Osteoblast (primary cell): ENCODE data around the gene MC1R. TPM values are rescaled to one million over a fixed set of nuclear protein-coding genes. Genes with fewer than 3 reads are reported as not detected.
A peak's percentile ranks its signal among the peaks of the same experiment; 100 is the strongest.

ENCODE experiments used
- DNase-seq: peaks from one replicate; pipeline ENCODE4 v3.0.0; 2011; ENCODE audit warnings: low spot score, mixed read lengths; ENCODE audit not compliant: insufficient read length; ENCODE audit errors: missing footprints
- H2AFZ ChIP-seq: 2 replicates; pipeline ENCODE4 v1.6.0; 2011; ENCODE audit warnings: mild to moderate bottlenecking, low read length
- H3K27ac ChIP-seq: 2 replicates; pipeline ENCODE4 v1.5.1; 2011; ENCODE audit warnings: mild to moderate bottlenecking, low read depth, low read length, moderate library complexity
- H3K27me3 ChIP-seq: 2 replicates; pipeline ENCODE4 v1.6.0; 2012; ENCODE audit warnings: mild to moderate bottlenecking, control low read depth, inconsistent platforms, low read length, moderate library complexity; ENCODE audit not compliant: insufficient read depth
- H3K36me3 ChIP-seq: 2 replicates; pipeline ENCODE4 v1.5.1; 2011; ENCODE audit warnings: mild to moderate bottlenecking, low read length, control low read depth, moderate library complexity; ENCODE audit not compliant: insufficient read depth
- H3K4me1 ChIP-seq: 2 replicates; pipeline ENCODE4 v1.5.1; 2011; ENCODE audit warnings: mild to moderate bottlenecking, low read length, control low read depth, moderate library complexity; ENCODE audit not compliant: insufficient read depth
- H3K4me2 ChIP-seq: 2 replicates; pipeline ENCODE4 v1.6.0; 2011; ENCODE audit warnings: mild to moderate bottlenecking, low read length; ENCODE audit not compliant: insufficient read depth
- H3K4me3 ChIP-seq: fragments of 200-600 bp; sonication (generic); 3 replicates; pipeline ENCODE4 v1.5.1; 2012; ENCODE audit warnings: mild to moderate bottlenecking, low read length, inconsistent platforms; ENCODE audit not compliant: insufficient read depth
- H3K79me2 ChIP-seq: 2 replicates; pipeline ENCODE4 v1.6.0; 2012; ENCODE audit warnings: mild to moderate bottlenecking, low read length, control low read depth, inconsistent platforms; ENCODE audit not compliant: insufficient read depth
- H3K9me3 ChIP-seq: 2 replicates; pipeline ENCODE4 v1.5.1; 2011; ENCODE audit warnings: low read depth, low read length, control low read depth
- H4K20me1 ChIP-seq: 2 replicates; pipeline ENCODE4 v1.6.0; 2012; ENCODE audit warnings: mild to moderate bottlenecking, low read length, control low read depth; ENCODE audit not compliant: insufficient read depth
- CTCF ChIP-seq: IDR thresholded peaks from 2 replicates; pipeline ENCODE4 v1.5.1; 2011; ENCODE audit warnings: mild to moderate bottlenecking, low read depth, low read length, moderate library complexity; ENCODE audit errors: extremely low read depth
- total RNA-seq: library from RNA; depleted of rRNA; stranded (reverse); fragments of >200 nt; gene quantifications from 2 replicates; pipeline ENCODE4 v1.2.3, GENCODE V29; 2012

MC1R gene
- total RNA-seq, 1 donor, result 5.1 TPM

- Histone ChIP-seq H4K20me1 (no peaks in the 10 kb centered on the region), H3K27ac (peak overlapping the region; percentile 61), H3K9me3 (no peaks in the 10 kb centered on the region), H3K4me1 (peaks cover 48% of the 10 kb centered on the region), H3K4me3 (peak overlapping the region; percentile 72), H2AFZ (peak overlapping the region; percentile 69), H3K4me2 (peak overlapping the region; percentile 89), H3K79me2 (peaks cover 14% of the 10 kb centered on the region), H3K36me3 (peaks cover under 1% of the 10 kb centered on the region), H3K27me3 (no peaks in the 10 kb centered on the region)
- no peak for TF ChIP-seq CTCF
- DNase-seq, result peak; percentile 95
Measured at GRCh38 chr16:89917773-89918452, 749 bp upstream of the MC1R start.

GRCh38 chr16:89919535-89920406 lies 1.1 kb downstream of the MC1R start:
- Histone ChIP-seq H3K4me2 (peak overlapping the region; percentile 98), H2AFZ (no peak overlapping the region), H3K79me2 (peaks cover 30% of the 10 kb centered on the region), H3K36me3 (no peaks in the 10 kb centered on the region), H3K9me3 (no peaks in the 10 kb centered on the region), H3K27ac (peak overlapping the region; percentile 100), H3K27me3 (no peaks in the 10 kb centered on the region), H3K4me3 (peak overlapping the region; percentile 46), H3K4me1 (peaks cover 58% of the 10 kb centered on the region), H4K20me1 (peaks cover 13% of the 10 kb centered on the region)
- no peak for TF ChIP-seq CTCF
- DNase-seq, result peak; percentile 75

- Histone ChIP-seq H2AFZ (no peak overlapping the region), H3K79me2 (peaks cover 33% of the 10 kb centered on the region), H3K4me1 (peaks cover 67% of the 10 kb centered on the region), H3K4me2 (peak overlapping the region; percentile 98), H3K27ac (peak overlapping the region; percentile 100), H3K36me3 (no peaks in the 10 kb centered on the region), H4K20me1 (peaks cover 21% of the 10 kb centered on the region), H3K27me3 (no peaks in the 10 kb centered on the region), H3K4me3 (peak overlapping the region; percentile 46), H3K9me3 (no peaks in the 10 kb centered on the region)
- peak; percentile 94 for DNase-seq
- no peak for TF ChIP-seq CTCF
Measured at GRCh38 chr16:89920723-89921122, 2.1 kb downstream of the MC1R start.
